Activated CD4-positive, alpha-beta T cell treated with anti-CD3 and anti-CD28 coated beads, Interleukin-2, amount 10 ng/mL, durations not matched to agents 7 days and 5 days (primary cell): ENCODE measurements around the gene SEPTIN8. TPM values are rescaled to one million over a fixed set of nuclear protein-coding genes. Genes with fewer than 3 reads are reported as not detected.
A peak's percentile ranks its signal among the peaks of the same experiment; 100 is the strongest.

Experiments
- CTCF ChIA-PET: fragments of 350-600 bp; sonication (Branson Sonifier 250); formaldehyde crosslinking; loops from one replicate; lab custom pipeline; 2021; ENCODE audit warnings: antibody characterized with exemption; lab: Charles Lee
- POLR2A ChIA-PET: fragments of 350-600 bp; sonication (Branson Sonifier 250); formaldehyde crosslinking; loops from one replicate; lab custom pipeline; 2021; ENCODE audit warnings: antibody characterized with exemption; lab: Charles Lee
- DNase-seq: peaks from one replicate; pipeline ENCODE4 v3.0.0-alpha.2; 2020
- H3K27ac Mint-ChIP-seq: one replicate; pipeline ENCODE4 v1.8.0; 2021; ENCODE audit warnings: mild to moderate bottlenecking, moderate library complexity, mixed read lengths
- H3K27me3 Mint-ChIP-seq: one replicate; pipeline ENCODE4 v1.8.0; 2021; ENCODE audit warnings: mixed read lengths
- H3K36me3 Mint-ChIP-seq: one replicate; pipeline ENCODE4 v1.8.0; 2021; ENCODE audit warnings: low read depth, mixed read lengths
- H3K4me1 Mint-ChIP-seq: one replicate; pipeline ENCODE4 v1.8.0; 2021; ENCODE audit warnings: mixed read lengths
- H3K4me3 Mint-ChIP-seq: one replicate; pipeline ENCODE4 v1.8.0; 2021; ENCODE audit warnings: mild to moderate bottlenecking, moderate library complexity, mixed read lengths
- H3K9me3 Mint-ChIP-seq: one replicate; pipeline ENCODE4 v1.8.0; 2021; ENCODE audit warnings: mixed read lengths
- total RNA-seq, 2 experiments: library from RNA; stranded (reverse); gene quantifications; one replicate each; pipeline ENCODE4 v1.2.3, GENCODE V29; 2021

The SEPTIN8 gene
- 10 to 100 TPM; 20.5 to 21.6 TPM for total RNA-seq

GRCh38 chr5:132777209-132778069 lies at the start of gene SEPTIN8:
Gene SEPTIN8 (minus strand): TSS chr5:132777239. CDS start chr5:132777137, 102 bp downstream.
- Mint-ChIP-seq H3K27me3 (peaks cover 49% of the 10 kb centered on the region), H3K4me3 (peak within 1 kb of the TSS; percentile 68), H3K4me1 (peaks cover 36% of the 10 kb centered on the region), H3K27ac (peak within 1 kb of the TSS; percentile 70), H3K9me3 (no peaks in the 10 kb centered on the region), H3K36me3 (no peaks in the 10 kb centered on the region)
- ChIA-PET POLR2A (no interaction called here), CTCF (interaction anchor here (1.2 to 2.6 kb wide), 5 partner anchors 11 to 49 kb away, joined by 3 to 13 read pairs (median 4); no protein-coding TSS in a partner anchor)
- DNase-seq, result peak; percentile 41

DNA sequence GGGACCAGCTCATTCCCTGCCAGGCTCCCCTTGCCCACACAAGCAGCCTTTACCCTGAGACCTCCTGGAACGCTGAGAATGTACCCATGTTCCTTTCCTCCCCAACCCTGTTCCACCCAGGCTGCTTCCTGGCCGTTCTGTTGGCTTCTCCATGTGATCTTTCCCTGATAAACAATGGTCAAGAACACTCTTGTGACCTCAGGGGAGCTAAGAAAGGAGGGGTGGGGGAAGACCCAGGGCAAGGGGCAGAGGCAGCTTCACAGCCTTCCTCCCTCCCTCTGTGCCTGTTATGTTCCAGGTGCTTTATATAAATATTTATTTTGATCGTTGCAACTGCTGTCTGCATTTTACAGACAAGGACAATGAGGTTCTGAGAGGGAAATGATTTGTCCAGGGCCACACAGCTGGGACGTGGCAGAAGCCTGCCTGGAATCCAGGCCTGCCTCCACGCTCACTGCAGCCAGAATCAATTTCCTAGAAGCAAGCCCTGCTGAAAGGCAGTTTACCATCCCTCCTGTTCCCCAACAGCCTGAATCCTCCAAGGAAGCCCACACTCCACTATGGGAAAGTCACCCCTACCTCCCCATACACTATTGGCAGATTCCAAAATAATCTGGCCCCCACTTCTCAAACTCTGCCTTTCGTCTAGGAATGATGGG lies 49.5 kb upstream of the SEPTIN8 start:
- H3K27me3 Mint-ChIP-seq, result peaks cover 69% of the 10 kb centered on the region
- ChIA-PET POLR2A (no interaction called here), CTCF (interaction anchor here (1.0 to 5.9 kb wide), 6 partner anchors 7 to 300 kb away, joined by 3 to 45 read pairs (median 4); no protein-coding TSS in a partner anchor)
- H3K27ac Mint-ChIP-seq, result no peak overlapping the region
- H3K4me3 Mint-ChIP-seq, result no peak overlapping the region
- H3K36me3 Mint-ChIP-seq, result no peaks in the 10 kb centered on the region
- no peaks in the 10 kb centered on the region for H3K9me3 Mint-ChIP-seq
- DNase-seq, result no peak
- peaks cover 14% of the 10 kb centered on the region for H3K4me1 Mint-ChIP-seq

DNA sequence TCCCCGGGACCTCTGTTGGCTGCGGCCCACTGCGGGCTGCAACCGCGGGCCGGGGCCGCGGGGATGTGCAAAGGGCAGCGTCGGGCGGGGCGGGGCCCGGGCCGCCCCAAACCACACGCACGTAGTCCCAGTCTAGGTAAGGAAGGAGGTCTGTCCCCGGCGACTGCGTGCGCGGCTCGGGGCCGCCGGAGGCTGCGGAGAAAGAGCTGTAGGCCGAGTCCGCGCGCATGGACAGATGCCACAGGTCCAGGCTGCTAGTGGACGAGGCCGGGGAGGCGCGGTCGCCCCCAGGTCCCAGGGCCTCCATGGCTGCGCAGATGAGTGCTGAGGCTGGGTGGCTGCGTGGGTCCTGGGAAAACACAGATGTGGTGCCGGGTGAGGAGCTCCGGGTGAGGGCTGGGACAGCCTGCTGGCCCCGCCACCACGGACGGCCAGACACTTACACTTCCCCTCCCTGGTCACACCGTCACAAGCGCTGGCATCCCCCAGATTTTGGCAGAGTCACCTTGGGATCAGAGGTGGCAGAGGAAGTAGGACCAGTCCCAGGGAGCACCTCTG lies 48.9 kb upstream of the SEPTIN8 start:
- Mint-ChIP-seq H3K4me1 (peaks cover 7% of the 10 kb centered on the region), H3K27me3 (peaks cover 66% of the 10 kb centered on the region), H3K36me3 (no peaks in the 10 kb centered on the region), H3K9me3 (no peaks in the 10 kb centered on the region), H3K27ac (no peak overlapping the region), H3K4me3 (no peak overlapping the region)
- peak; percentile 24 for DNase-seq
- CTCF ChIA-PET, result interaction anchor here (1.0 to 1.8 kb wide), 4 partner anchors 11 to 299 kb away, joined by 4 to 5 read pairs (median 4); no protein-coding TSS in a partner anchor
- POLR2A ChIA-PET, result no interaction called here

- ChIA-PET POLR2A (interaction anchor here (0.8 kb wide), 1 partner anchor 161 kb away, joined by 4 read pairs; no protein-coding TSS in a partner anchor), CTCF (interaction anchor here (1.0 to 1.8 kb wide), 4 partner anchors 10 to 14 kb away, joined by 3 to 5 read pairs (median 4); no protein-coding TSS in a partner anchor)
- no peak overlapping the region for H3K27ac Mint-ChIP-seq
- H3K36me3 Mint-ChIP-seq, result no peaks in the 10 kb centered on the region
- H3K9me3 Mint-ChIP-seq, result no peaks in the 10 kb centered on the region
- H3K4me3 Mint-ChIP-seq, result peak overlapping the region; percentile 34
- H3K4me1 Mint-ChIP-seq, result peaks cover 9% of the 10 kb centered on the region
- no peak for DNase-seq
- H3K27me3 Mint-ChIP-seq, result peaks cover 67% of the 10 kb centered on the region
These were observed 48.2 kb upstream of the SEPTIN8 start for GRCh38 chr5:132825033-132825833.

GRCh38 chr5:132824426-132824825 lies 47.4 kb upstream of the SEPTIN8 start:
- Mint-ChIP-seq H3K4me3 (peak overlapping the region; percentile 34), H3K9me3 (no peaks in the 10 kb centered on the region), H3K36me3 (no peaks in the 10 kb centered on the region), H3K27ac (no peak overlapping the region), H3K27me3 (peaks cover 69% of the 10 kb centered on the region), H3K4me1 (peaks cover 13% of the 10 kb centered on the region)
- ChIA-PET POLR2A (no interaction called here), CTCF (interaction anchor here (1.5 kb wide), 1 partner anchor 13 kb away, joined by 3 read pairs; no protein-coding TSS in a partner anchor)
- no peak for DNase-seq

DNA sequence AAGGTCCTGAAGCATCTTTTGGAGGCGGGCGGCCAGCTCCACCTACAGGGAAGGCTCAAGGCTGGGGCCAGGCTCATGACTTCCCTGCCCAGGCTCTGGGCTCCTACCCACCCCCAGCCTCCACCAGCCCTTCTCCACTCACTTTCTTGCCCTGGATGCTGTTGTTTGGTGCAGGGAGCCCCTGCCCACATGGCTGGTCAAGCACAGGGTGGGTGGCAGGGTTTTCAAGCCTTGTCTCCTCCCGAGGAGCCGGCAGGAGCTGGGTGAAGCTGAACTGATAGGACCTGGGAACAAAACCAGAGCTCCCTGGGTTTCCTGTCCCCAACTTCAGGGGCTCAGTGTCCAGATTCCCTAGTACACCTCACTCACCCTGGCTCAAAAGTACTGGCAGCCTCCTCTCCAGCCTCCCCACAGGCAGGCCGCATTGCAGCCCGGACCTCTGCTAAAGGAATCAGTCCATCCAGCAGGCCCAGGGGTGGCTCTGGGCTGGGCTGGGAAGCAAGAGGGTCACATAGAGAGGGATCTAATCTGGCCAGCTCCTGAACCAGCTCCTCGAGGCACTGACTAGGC lies 46.5 kb upstream of the SEPTIN8 start:
- no peaks in the 10 kb centered on the region for H3K36me3 Mint-ChIP-seq
- ChIA-PET CTCF (interaction anchor here (1.1 to 1.5 kb wide), 3 partner anchors 10 to 456 kb away, joined by 3 to 4 read pairs (median 3); no protein-coding TSS in a partner anchor), POLR2A (no interaction called here)
- H3K9me3 Mint-ChIP-seq, result no peaks in the 10 kb centered on the region
- no peak for DNase-seq
- H3K27ac Mint-ChIP-seq, result no peak overlapping the region
- H3K27me3 Mint-ChIP-seq, result peaks cover 69% of the 10 kb centered on the region
- H3K4me1 Mint-ChIP-seq, result peaks cover 12% of the 10 kb centered on the region
- no peak overlapping the region for H3K4me3 Mint-ChIP-seq

DNA sequence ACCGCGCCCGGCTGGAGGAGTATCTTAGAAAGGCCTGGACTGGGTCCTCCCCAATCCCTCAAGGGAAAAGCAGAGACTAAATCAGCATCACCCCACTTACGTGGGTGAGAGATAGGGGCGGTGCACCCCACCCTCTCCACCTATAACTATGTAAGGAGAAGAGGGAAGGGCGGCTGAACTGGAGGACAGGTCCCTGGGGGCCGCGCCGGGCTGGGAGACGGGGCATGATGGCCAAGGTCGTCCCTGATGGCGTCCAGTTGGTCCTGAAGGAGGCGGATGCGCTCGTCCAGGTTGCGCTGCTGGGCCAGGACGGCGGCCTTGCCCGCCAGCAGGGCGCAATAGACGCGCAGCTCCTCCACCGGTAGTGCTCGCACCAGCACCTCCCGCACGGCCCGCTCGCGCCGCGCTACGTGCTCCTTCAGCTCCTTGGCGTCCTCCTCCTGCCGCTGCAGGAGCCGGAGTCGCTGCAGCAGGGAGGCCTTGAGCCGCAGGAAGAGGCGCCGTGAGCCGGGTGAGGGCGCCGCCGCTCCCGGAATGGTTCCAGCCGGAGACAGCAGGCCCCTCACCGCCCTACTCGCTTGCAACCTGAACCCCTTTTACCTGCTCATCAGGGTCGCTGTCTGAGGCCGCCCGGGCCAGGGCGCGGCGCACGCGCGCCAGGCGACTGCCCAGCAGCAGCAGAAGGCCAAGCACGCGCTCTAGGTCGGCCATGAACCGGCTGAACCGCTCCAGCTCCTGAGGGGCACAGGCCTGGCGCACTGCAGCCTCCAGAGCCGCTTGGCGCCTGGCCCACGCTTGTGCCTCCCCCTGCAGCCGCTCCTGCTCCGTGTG lies 45.8 kb upstream of the SEPTIN8 start:
- no peak overlapping the region for H3K4me3 Mint-ChIP-seq
- POLR2A ChIA-PET, result no interaction called here
- H3K9me3 Mint-ChIP-seq, result no peaks in the 10 kb centered on the region
- DNase-seq, result no peak
- peaks cover 64% of the 10 kb centered on the region for H3K27me3 Mint-ChIP-seq
- no peak overlapping the region for H3K27ac Mint-ChIP-seq
- no peaks in the 10 kb centered on the region for H3K36me3 Mint-ChIP-seq
- CTCF ChIA-PET, result interaction anchor here (1.1 to 1.8 kb wide), 3 partner anchors 9 to 455 kb away, joined by 3 to 7 read pairs (median 4); no protein-coding TSS in a partner anchor
- peaks cover 12% of the 10 kb centered on the region for H3K4me1 Mint-ChIP-seq

DNA sequence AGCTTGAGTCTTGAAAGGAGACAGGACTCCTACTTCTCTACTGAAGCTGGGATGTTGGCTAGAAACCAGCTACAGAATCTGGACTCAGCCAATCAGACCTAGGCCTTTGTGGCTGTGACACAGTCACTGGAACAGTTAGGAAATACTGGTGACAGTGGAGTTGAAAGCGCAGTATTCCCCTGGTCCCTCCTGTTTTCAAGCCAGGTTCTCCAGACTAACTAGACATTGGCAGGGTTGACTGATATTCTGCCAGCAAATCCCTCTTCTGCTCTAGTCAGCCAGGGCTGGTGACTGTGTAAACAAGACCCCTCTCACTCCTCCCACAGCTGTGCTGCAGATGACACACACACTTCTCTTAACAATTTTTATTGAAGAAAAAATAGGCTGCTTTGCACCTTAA lies 44.8 kb upstream of the SEPTIN8 start:
- H3K27ac Mint-ChIP-seq, result no peak overlapping the region
- ChIA-PET CTCF (interaction anchor here (0.9 to 4.7 kb wide), 7 partner anchors 7 to 436 kb away, joined by 3 to 45 read pairs (median 9); partner anchors contain the start of gene SHROOM1), POLR2A (no interaction called here)
- H3K36me3 Mint-ChIP-seq, result no peaks in the 10 kb centered on the region
- peaks cover 54% of the 10 kb centered on the region for H3K27me3 Mint-ChIP-seq
- H3K4me3 Mint-ChIP-seq, result no peak overlapping the region
- no peaks in the 10 kb centered on the region for H3K9me3 Mint-ChIP-seq
- DNase-seq, result no peak
- H3K4me1 Mint-ChIP-seq, result peaks cover 12% of the 10 kb centered on the region

- ChIA-PET POLR2A (no interaction called here), CTCF (interaction anchor here (0.9 to 4.7 kb wide), 13 partner anchors 7 to 436 kb away, joined by 3 to 45 read pairs (median 9); partner anchors contain the start of genes KIF3A and SHROOM1)
- H3K4me3 Mint-ChIP-seq, result no peak overlapping the region
- no peak for DNase-seq
- peaks cover 12% of the 10 kb centered on the region for H3K4me1 Mint-ChIP-seq
- H3K27me3 Mint-ChIP-seq, result peaks cover 49% of the 10 kb centered on the region
- H3K36me3 Mint-ChIP-seq, result no peaks in the 10 kb centered on the region
- no peak overlapping the region for H3K27ac Mint-ChIP-seq
- no peaks in the 10 kb centered on the region for H3K9me3 Mint-ChIP-seq
These were observed 44.3 kb upstream of the SEPTIN8 start for GRCh38 chr5:132821350-132821749.

DNA sequence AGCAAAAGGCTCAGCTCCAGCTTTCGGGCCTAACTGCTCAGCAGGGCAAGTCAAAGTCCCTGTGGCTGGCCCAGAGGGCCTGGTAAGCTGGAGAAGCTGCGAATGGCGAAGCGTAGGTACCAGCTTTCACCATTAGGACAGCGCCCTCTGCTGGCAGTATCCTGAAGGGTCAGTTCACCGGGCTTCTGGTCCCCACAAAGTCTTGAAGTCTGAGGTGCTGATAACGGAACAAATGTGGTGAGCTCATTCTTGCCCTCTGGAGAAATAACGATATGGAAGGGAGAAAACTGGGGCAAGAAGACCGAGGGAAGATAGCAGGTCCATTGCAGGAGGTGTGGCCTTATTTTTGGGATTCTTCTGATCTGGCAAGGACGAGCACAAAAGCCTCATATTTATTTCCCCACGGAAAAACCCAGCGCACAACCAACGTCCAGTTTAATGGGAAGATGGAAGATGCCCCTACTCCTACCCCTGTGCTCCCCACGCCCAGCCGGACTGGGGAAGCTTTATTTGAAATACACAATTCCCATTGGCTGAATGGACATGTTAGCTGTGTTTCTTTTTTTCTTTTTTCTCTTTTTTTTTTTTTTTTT lies 43.2 kb upstream of the SEPTIN8 start:
- peaks cover 12% of the 10 kb centered on the region for H3K4me1 Mint-ChIP-seq
- CTCF ChIA-PET, result interaction anchor here (0.6 to 4.7 kb wide), 35 partner anchors 9 to 580 kb away, joined by 3 to 45 read pairs (median 4); partner anchors contain the start of genes KIF3A, SHROOM1 and SLC22A5
- H3K4me3 Mint-ChIP-seq, result no peak overlapping the region
- POLR2A ChIA-PET, result no interaction called here
- peaks cover 49% of the 10 kb centered on the region for H3K27me3 Mint-ChIP-seq
- H3K36me3 Mint-ChIP-seq, result no peaks in the 10 kb centered on the region
- DNase-seq, result peak; percentile 92
- H3K27ac Mint-ChIP-seq, result no peak overlapping the region
- H3K9me3 Mint-ChIP-seq, result no peaks in the 10 kb centered on the region
